IPS DF 19.7 (cell line): ENCODE measurements around the gene OR2G2.

ENCODE experiments used
- DNase-seq: peaks from one replicate; pipeline ENCODE4 v3.0.0-alpha.2; 2013; ENCODE audit warnings: low read depth, low spot score

The OR2G2 gene

GRCh38 chr1:247588060-247588459 is at the start of gene OR2G2:
TSS of gene OR2G2 (plus strand) at chr1:247588360. CDS start at chr1:247588360, 0 bp downstream.
- no peak for DNase-seq

DNA sequence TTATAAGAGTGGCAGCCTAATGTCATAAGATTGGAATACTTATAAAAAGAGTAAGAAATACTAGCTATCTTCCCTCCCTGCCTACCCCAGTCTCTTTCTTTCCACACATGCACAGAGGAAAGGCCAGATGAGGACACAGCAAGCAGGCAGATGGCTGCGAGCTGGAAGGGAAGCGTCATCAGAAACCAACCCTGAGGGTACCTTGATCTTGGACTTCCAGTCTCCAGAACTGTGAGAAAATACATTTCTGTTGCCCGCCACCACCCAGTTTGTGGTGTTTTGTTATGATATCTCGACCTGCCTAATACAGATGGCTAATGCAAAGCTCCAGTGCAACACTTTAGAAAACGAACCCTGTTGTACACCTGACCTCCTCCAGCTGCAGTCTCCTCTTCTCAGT is 49.6 kb upstream of the OR2G2 start:
- no peak for DNase-seq

DNA sequence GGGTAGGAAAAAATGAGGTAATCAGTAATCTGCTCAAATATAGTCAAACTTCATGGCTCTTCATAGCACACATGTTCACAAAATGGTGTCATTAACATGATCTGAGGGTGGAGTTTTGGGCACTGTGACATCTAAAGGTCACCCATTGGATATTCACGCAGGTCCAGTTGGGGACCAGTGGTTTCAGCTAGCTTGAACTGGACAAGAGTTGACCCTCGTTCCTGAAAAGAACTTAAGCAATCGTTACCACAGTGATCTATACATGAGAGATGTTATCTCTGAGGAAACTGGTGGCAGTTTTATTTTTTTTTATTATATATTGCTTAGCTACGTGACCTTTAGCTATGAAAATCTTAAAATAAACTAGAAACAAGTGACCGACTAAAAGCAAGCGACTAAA is 48.9 kb upstream of the OR2G2 start:
- no peak for DNase-seq

DNA sequence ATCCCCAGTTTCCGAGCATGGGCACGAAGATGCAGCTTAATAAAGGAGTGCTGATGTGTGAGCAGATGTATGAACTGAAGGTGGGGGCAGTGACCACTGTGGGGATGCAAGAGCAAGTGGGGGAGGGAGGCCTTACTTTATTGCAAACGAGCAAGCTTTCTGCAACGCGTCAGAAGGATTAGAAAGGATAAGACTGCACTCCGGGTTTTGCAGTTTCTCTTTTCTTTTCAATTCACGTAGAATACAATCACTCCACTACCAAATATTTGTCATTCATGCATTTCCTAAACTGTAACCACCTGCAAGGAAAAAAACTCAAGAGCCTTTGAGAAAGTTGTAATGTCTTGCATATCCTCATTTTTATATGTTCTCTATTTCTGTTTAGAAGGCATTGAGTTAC is 47.6 kb upstream of the OR2G2 start:
- no peak for DNase-seq

GRCh38 chr1:247542811-247543210 is 45.3 kb upstream of the OR2G2 start:
- no peak for DNase-seq

DNA sequence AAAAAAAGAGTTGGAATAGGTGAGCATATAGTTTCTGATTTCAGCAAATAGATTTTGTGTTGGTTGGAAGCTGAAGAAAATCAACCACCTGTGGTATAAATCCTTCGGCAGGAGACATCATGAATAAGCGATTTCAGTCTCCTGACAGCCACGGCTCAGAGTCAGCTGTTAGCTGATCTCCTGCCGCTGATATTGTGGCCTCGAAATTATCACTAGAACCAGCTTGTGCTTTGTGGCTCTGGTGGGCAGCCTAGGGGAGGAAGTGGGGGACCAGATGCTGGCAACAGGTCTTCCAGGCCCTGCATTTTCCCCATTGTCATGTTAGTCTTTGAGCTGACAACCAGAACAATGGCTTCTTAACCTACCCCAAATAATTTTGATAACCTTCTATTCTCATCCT is 40.1 kb upstream of the OR2G2 start:
- no peak for DNase-seq

- DNase-seq: no peak
Measured at GRCh38 chr1:247548769-247549182, 39.4 kb upstream of the OR2G2 start, which contains the start of gene GCSAML. TSS of gene GCSAML (plus strand) at chr1:247549134. CDS start at chr1:247549192, 58 bp downstream.

DNA sequence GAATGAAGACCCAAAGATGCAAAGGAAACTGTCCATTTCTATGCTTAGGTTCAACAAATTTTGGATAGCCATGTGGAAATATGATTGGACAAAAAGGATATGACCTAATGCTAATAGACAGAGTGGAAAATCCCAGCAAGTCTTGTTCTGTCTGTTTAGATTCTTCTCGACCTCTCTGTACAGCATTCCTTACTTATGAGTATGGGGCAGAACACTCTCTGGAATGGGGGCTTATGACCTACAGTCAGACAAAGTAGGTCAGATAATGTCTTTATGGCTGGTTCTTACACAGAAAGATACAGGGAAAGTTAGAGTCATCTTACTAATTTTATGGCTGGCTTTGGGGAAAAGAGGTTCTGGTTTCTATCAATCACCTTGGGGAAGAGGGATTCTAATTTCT is 36.4 kb upstream of the OR2G2 start:
- no peak for DNase-seq

GRCh38 chr1:247552231-247552630 is 35.9 kb upstream of the OR2G2 start:
- no peak for DNase-seq

GRCh38 chr1:247557926-247558674 is 30.1 kb upstream of the OR2G2 start:
- DNase-seq: no peak

GRCh38 chr1:247561711-247562110 is 26.4 kb upstream of the OR2G2 start:
- DNase-seq: no peak

GRCh38 chr1:247562198-247562597 is 26.0 kb upstream of the OR2G2 start:
- no peak for DNase-seq

DNA sequence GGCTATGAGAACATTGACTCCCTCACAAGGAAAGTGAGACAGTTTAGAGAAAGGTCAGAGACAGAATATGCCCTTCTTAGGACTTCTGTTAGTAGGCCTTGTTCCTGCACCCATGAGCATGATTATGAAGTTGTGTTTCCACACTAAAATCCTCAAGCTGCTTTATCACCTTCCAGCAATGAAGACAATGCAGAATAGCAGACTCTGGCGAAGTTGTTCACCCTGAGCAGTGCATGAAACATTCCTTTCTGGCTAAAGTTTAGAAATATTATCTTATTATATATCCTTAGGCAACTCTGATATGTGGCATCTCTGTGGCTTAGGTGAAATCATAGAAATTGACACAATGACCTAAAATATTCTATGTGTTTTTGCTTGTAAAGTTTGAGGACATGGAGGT is 13.9 kb upstream of the OR2G2 start:
- DNase-seq: no peak

- DNase-seq: no peak
Measured at GRCh38 chr1:247574664-247575063, 13.5 kb upstream of the OR2G2 start.

- DNase-seq: no peak
Measured at GRCh38 chr1:247576514-247576913, 11.6 kb upstream of the OR2G2 start.

GRCh38 chr1:247578946-247579460 is 9.2 kb upstream of the OR2G2 start:
- DNase-seq: no peak

GRCh38 chr1:247605286-247605685 is 17.1 kb downstream of the OR2G2 start, which contains the start of gene OR2G3:
TSS of gene OR2G3 (plus strand) at chr1:247605586. CDS start at chr1:247605586, 0 bp downstream.
- no peak for DNase-seq

GRCh38 chr1:247613405-247613804 is 25.2 kb downstream of the OR2G2 start:
- DNase-seq: no peak

GRCh38 chr1:247614625-247615024 is 26.5 kb downstream of the OR2G2 start:
- DNase-seq: no peak

DNA sequence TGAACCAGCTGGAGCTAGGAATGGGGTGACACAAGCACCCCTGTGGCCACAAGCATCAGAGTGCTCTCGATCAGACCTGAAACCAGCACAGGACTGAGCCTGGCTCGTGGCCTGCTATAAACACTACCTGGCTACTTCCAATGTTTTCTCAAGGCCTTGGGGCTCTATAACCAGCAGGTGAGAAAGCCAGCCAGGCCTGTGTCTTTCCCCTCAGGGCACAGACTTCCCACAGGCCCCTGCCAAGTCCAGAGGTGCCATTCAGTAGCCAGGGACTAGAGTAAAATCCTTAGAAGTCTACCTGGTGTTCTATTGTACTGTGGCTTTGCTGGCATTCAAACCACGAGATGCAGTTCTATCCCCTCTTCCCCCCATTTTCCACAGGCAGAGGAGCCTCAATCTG is 39.8 kb downstream of the OR2G2 start:
- no peak for DNase-seq

- no peak for DNase-seq
Measured at GRCh38 chr1:247638011-247638410, 49.9 kb downstream of the OR2G2 start.

- DNase-seq: no peak
Measured at GRCh38 chr1:247638781-247639180, 50.6 kb downstream of the OR2G2 start.
